Gastrocnemius medialis (tissue), 4 donors: ENCODE measurements around the gene ZNF423. TPM values are rescaled to one million over a fixed set of nuclear protein-coding genes. Genes with fewer than 3 reads are reported as not detected.

Experiments used
- ATAC-seq, 2 donors: fragments of 150-250 bp; one replicate each; pipeline ENCODE4 v1.9.1; 2016
- DNase-seq, 2 donors: peaks; one replicate each; pipeline ENCODE4 v3.0.0-alpha.2; 2019
- H3K27ac ChIP-seq, 4 donors: fragments of 200-600 bp; sonication (generic); 1 replicate in 1 of 4; 2 replicates in 3 of 4; pipeline ENCODE4 v1.5.1; 2016 to 2018; ENCODE audit warnings: mild to moderate bottlenecking in 2 of 4, moderate library complexity in 1 of 4
- H3K27me3 ChIP-seq, 3 donors: fragments of 200-600 bp; sonication (generic) in 2 of 3; 1 replicate in 1 of 3; 2 replicates in 2 of 3; pipeline versions ENCODE4 v1.5.1 to v1.6.0; 2016 to 2019; ENCODE audit warnings: mild to moderate bottlenecking in 1 of 3, moderate library complexity in 1 of 3
- H3K36me3 ChIP-seq, 2 donors: fragments of 200-600 bp; sonication (generic) in 1 of 2; one replicate each; pipeline ENCODE4 v1.5.1; 2017 to 2018
- H3K4me1 ChIP-seq, 2 donors: fragments of 200-600 bp; sonication (generic) in 1 of 2; one replicate each; pipeline ENCODE4 v1.5.1; 2016 to 2017; ENCODE audit warnings: mild to moderate bottlenecking in 2 of 2
- H3K4me3 ChIP-seq, 4 donors: fragments of 200-600 bp; sonication (generic) in 3 of 4; 1 replicate in 1 of 4; 2 replicates in 3 of 4; pipeline ENCODE4 v1.5.1; 2016 to 2019; ENCODE audit warnings: mild to moderate bottlenecking in 2 of 4
- H3K9me3 ChIP-seq, 3 donors: fragments of 200-600 bp; sonication (generic) in 2 of 3; 1 replicate in 1 of 3; 2 replicates in 2 of 3; pipeline ENCODE4 v1.5.1; 2016 to 2019
- CTCF ChIP-seq, 5 experiments: fragments of 450-650 bp in 3 of 5; fragments of 200-600 bp in 2 of 5; sonication (generic) in 2 of 5; IDR thresholded peaks in 4 of 5; conservative IDR thresholded peaks in 1 of 5; 1 replicate in 4 of 5; 2 replicates in 1 of 5; pipeline ENCODE4 v1.5.1; 2016 to 2019; ENCODE audit warnings: antibody characterized with exemption in 5 of 5, mild to moderate bottlenecking in 3 of 5, moderate library complexity in 3 of 5
- POLR2A ChIP-seq, 2 donors: fragments of 450-650 bp; IDR thresholded peaks; one replicate each; pipeline ENCODE4 v1.6.1; 2017; ENCODE audit warnings: antibody characterized with exemption in 2 of 2, mild to moderate bottlenecking in 2 of 2, moderate library complexity in 2 of 2
- in situ Hi-C, 4 donors: fragments of 200-750 bp; cut with MboI; loops; one replicate each; pipeline versions ENCODE4 v1.15.0 to v1.8.0; 2017; ENCODE audit warnings: low sequenced_read_pairs in 4 of 4
- intact Hi-C: fragments of 100-400 bp; cut with DNase I; formaldehyde crosslinking; loops from one replicate; pipeline ENCODE4 v1.15.1; 2023; ENCODE audit warnings: low total_unique reads
- total RNA-seq, 4 donors: library from RNA; depleted of rRNA; stranded (reverse); fragments of >200 nt; gene quantifications; one replicate each; pipeline versions ENCODE4 v1.1.0 to v1.2.3, GENCODE V29; 2016

ZNF423 gene
- total RNA-seq, 4 donors from 2014 or later, result 8.4 to 15.8 (median 12.5) TPM

- intact Hi-C loops (loop anchor here (5.0 kb wide), 1 partner anchor 301 kb away; the partner anchor contains the start of gene ZNF423), in situ Hi-C loops (no loop called here)
- Histone ChIP-seq H3K4me3 (no peak overlapping the region), H3K27ac (peak overlapping the region in 1 of 4 donors; percentile 73), H3K9me3 (no peaks in the 10 kb centered on the region), H3K27me3 (no peaks in the 10 kb centered on the region), H3K36me3 (no peaks in the 10 kb centered on the region), H3K4me1 (peaks cover 22 to 40% of the 10 kb centered on the region in 2 donors)
- DNase-seq (no peak), ATAC-seq (no peak)
- TF ChIP-seq CTCF (IDR thresholded peaks at IDR 0.05 in 4 of 5, conservative IDR thresholded peaks at IDR 0.05 in 1 of 5) (no peak), POLR2A (IDR thresholded peaks at IDR 0.05) (no peak)
Observed at GRCh38 chr16:49556249-49556605, 299.7 kb downstream of the ZNF423 start.

- Histone ChIP-seq H3K4me3 (no peak overlapping the region), H3K27ac (no peak overlapping the region), H3K4me1 (peaks cover 9 to 25% of the 10 kb centered on the region in 2 donors), H3K9me3 (no peaks in the 10 kb centered on the region), H3K27me3 (no peaks in the 10 kb centered on the region), H3K36me3 (no peaks in the 10 kb centered on the region)
- DNase-seq, result no peak
- TF ChIP-seq CTCF (IDR thresholded peaks at IDR 0.05 in 4 of 5, conservative IDR thresholded peaks at IDR 0.05 in 1 of 5) (no peak), POLR2A (IDR thresholded peaks at IDR 0.05) (no peak)
- in situ Hi-C loops (no loop called here), intact Hi-C loops (loop anchor here (5.0 kb wide), 1 partner anchor 303 kb away; the partner anchor contains the start of gene ZNF423)
- no peak for ATAC-seq
Observed at GRCh38 chr16:49554681-49555080, 301.2 kb downstream of the ZNF423 start.

GRCh38 chr16:49552313-49552928 lies 303.5 kb downstream of the ZNF423 start:
- Histone ChIP-seq H3K9me3 (no peaks in the 10 kb centered on the region), H3K27me3 (no peaks in the 10 kb centered on the region), H3K4me1 (peaks cover 9 to 15% of the 10 kb centered on the region in 2 donors), H3K4me3 (no peak overlapping the region), H3K36me3 (no peaks in the 10 kb centered on the region), H3K27ac (no peak overlapping the region)
- no peak for DNase-seq
- no peak for ATAC-seq
- TF ChIP-seq POLR2A (IDR thresholded peaks at IDR 0.05) (no peak), CTCF (IDR thresholded peaks at IDR 0.05 in 4 of 5, conservative IDR thresholded peaks at IDR 0.05 in 1 of 5) (no peak)
- in situ Hi-C loops (no loop called here), intact Hi-C loops (no loop called here)

- H3K27me3 ChIP-seq, result no peaks in the 10 kb centered on the region
- H3K4me1 ChIP-seq, result no peaks in the 10 kb centered on the region
- intact Hi-C loops (no loop called here), in situ Hi-C loops (no loop called here)
- H3K4me3 ChIP-seq, result no peak overlapping the region
- no peaks in the 10 kb centered on the region for H3K36me3 ChIP-seq
- no peaks in the 10 kb centered on the region for H3K9me3 ChIP-seq
- no peak for TF ChIP-seq POLR2A (IDR thresholded peaks at IDR 0.05)
- TF ChIP-seq CTCF (IDR thresholded peaks at IDR 0.05 in 4 of 5, conservative IDR thresholded peaks at IDR 0.05 in 1 of 5), result no peak
- ATAC-seq (no peak), DNase-seq (no peak)
- no peak overlapping the region for H3K27ac ChIP-seq
Observed at GRCh38 chr16:49550666-49551065, 305.2 kb downstream of the ZNF423 start.

GRCh38 chr16:49550140-49550539 lies 305.8 kb downstream of the ZNF423 start:
- Histone ChIP-seq H3K4me3 (no peak overlapping the region), H3K36me3 (no peaks in the 10 kb centered on the region), H3K27ac (no peak overlapping the region), H3K9me3 (no peaks in the 10 kb centered on the region), H3K27me3 (no peaks in the 10 kb centered on the region), H3K4me1 (peaks cover under 1 to 5% of the 10 kb centered on the region in 2 donors)
- DNase-seq, result no peak
- intact Hi-C loops, result no loop called here
- TF ChIP-seq CTCF (IDR thresholded peaks at IDR 0.05 in 4 of 5, conservative IDR thresholded peaks at IDR 0.05 in 1 of 5), result no peak
- TF ChIP-seq POLR2A (IDR thresholded peaks at IDR 0.05), result no peak
- no peak for ATAC-seq
- in situ Hi-C loops, result no loop called here
